Daoy (cell line): Measurements from ENCODE around the gene MAP3K13. TPM values are rescaled to one million over a fixed set of nuclear protein-coding genes. Genes with fewer than 3 reads are reported as not detected.
A peak's percentile ranks its signal among the peaks of the same experiment; 100 is the strongest.

Experiments
- DNase-seq: peaks from one replicate; pipeline ENCODE4 v3.0.0-alpha.2; 2015; ENCODE audit warnings: low read depth
- total RNA-seq: library from RNA; depleted of rRNA; stranded (reverse); fragments of >200 nt; shearing (Covaris generic); gene quantifications from 2 replicates; pipeline ENCODE4 v1.2.3, GENCODE V29; 2014; rRNA removed

MAP3K13 gene
- total RNA-seq, 1 experiment from 2014 or later, result 13.1 TPM

DNA sequence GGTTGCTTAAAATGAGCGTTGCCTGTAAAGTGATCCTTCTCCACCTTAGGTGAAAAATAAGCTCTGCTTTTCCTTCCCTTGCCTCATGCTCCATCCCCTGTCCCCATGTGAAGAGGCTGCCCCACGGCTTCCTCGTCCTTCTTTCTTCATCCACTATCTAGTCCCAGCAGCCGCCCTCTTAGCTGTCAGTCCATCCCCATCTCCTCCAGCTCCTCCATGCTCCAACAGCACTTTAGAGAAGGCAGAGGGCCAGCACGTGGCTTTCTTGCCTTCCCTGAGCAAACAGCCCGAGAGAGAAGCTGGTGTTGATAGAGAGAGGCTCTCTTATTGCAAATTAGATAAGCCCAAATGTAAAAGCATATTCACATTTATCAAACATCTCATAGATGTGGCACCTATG lies 144.9 kb downstream of the MAP3K13 start:
- DNase-seq, result no peak

DNA sequence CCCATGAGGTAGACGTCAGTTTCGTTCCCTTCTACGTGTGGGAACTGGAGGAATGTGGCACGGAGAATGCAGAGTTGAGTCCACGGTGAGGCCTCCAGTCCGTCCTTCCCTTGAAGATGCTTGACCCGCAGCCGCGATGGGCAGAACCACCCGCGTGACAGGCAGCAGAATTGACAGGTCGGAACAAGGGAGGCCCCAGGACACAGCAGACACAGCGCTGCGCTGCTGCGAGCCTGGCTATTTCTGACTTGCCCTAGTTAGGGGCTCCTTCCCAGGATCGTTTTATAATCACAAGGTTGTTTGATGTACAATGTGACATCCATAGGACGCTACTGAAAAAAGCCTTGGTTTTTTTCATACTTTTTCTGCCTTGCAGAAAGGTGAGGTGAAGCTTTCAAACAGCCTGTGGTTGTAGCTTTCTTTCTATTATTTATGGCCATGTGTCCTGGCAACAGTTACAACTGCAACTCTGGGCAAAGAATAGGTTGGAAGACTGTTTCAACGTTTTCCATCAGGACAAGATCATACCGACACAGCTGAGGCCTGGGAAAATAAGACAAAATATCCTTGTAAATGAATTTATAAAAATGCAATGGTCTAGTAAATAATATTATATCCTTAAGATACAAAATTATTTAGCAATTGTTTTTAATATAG lies 145.5 kb downstream of the MAP3K13 start:
- DNase-seq, result no peak

DNA sequence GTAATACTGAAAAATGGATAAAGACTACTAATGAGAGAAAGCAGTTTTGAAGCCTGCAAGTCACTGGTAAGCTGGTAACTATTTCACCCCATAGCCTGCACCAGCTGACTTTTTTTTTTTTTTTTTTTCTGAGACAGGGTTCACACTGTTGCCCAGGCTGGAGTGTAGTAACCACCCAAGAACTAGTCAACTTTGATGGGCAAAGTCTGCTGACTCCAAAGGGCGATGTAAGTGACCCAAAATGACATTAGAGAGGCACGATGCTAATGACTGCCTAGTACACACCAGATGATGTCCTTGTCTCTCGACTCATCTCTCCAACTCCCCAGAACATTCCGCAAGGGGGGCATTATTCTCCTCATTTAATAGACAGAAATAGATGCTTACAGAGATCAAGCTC lies 148.8 kb downstream of the MAP3K13 start:
- DNase-seq, result no peak

DNA sequence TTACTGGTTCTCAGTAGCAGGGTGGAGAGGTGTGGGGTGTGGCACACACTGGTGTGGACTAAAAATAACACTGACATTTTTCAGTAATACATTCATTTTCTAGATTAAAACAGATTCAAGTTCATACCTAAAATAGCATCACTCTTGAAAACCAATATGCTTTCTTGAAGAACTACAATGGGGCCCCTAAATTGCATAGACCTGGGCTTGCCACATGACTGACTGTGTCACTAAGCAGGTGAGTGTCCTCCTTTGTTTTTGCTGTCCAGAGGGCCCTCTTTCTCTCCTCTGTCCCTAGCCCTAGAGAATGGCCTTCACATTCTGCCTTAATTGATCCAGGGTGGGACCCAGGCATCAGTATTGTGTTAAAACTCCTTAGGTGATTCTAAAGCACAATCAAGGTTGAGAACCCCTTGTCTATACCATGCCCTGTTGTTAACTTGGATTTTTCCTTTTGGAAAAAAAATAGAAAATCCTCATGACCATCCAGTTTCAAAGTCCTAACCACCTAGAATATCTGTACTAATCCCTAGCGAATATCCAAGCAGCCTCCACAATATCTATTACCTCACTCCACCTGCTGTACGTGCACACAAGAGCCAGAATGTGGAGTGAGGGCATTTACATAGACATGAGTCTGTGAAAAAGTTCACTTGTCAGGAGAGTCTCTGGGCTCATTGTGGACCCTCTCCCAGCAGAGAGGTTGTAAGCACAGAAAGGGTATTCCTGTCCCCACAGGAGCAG lies 154.6 kb downstream of the MAP3K13 start:
- no peak for DNase-seq

DNA sequence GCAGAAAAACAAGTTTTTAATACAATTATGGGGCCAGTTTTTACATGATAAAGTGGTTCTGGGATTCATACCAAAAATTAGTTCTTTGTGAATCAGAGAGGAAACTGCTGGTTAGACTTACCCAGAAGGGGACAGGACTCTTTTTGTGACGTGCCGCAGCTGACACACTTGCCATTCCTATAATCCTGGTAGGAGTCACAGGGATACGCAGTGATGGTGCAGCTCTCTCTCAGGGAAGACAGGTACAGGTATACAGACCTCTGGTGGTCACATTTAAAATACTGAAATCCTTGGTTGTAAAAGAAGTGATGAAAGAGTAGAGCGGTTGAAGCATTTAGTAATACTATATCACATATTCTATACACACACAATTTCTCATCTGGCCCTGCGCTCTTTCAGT lies 156.1 kb downstream of the MAP3K13 start:
- DNase-seq, result no peak

DNA sequence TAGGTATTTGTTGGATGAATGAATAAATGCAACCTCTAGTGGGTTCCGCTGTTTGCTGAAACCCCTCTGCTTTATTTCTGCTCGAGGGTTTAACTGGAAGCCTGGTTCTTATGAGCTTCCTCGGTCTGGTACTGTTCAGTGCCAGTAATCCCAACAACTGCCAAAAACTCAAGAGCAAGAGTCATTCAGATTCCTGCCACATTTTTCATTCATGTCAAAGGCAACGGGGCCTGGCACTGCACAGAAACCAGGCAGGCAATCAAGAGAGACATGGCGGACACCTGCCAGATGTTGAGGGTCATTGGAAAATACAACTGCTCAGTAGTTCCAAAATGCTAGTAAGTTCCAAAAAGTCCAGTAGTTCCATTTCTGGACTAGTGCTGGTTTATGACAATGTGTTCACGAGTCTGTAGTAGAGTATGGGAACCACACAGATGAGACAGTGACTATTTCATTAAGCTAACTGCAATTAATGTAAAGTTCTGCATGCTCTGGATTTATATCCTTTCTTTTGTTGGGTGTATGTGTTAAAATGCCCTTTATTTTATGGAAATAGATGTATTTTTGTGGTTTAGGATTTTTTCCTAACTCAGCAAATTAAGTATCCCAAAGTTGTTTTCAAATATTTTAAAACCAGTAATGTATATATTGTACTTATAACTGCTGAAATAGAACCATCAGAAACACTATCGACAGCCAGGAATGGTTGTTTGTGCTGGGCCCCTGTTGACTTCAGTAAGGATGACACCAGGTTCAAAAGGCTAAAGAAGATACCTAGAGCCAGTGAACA lies 158.6 kb downstream of the MAP3K13 start:
- no peak for DNase-seq

DNA sequence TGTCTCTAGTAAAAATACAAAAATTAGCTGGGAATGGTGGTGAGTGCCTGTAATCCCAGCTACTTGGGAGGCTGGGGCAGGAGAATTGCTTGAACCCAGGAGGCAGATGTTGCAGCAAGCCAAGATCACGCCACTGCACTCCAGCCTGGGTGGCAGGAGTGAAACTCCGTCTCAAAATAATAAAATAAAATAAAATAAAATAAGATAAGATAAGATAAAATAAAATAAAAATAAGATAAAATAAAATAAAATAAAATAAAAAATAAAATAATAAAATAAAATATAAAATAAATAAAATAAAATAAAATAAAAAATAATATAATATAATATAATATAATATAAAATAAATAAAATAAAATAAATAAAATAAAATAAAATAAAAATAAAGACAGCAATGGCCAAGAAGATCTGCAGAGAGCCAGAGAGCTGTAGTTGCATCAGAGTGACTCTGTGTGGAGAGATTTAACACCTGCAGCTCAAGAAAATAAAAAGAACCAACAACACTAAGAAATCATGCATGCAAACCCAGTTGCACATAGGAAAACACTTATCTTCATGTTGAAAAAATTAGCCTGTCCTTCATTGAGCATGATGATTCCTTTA lies 163.5 kb downstream of the MAP3K13 start:
- DNase-seq, result no peak

DNA sequence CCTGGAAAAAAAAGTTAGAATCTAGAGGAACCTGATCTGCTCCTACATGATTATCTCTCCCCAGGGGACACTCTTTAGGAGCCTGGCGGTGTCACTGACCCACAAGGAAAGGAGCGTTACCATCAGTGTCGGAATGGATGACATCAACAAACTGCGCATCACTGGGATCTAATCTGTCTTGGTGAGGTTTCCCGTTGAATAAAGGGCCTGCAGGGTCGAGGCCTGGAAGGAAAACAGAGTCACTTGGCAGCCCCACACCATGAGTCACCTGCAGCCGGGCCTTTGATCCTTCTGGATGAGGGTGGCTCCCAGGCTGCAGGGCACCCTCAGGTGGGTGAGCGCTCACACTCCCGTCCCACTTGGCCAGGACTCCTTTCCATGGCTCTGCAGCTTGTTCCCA lies 164.4 kb downstream of the MAP3K13 start:
- DNase-seq, result peak; percentile 56

DNA sequence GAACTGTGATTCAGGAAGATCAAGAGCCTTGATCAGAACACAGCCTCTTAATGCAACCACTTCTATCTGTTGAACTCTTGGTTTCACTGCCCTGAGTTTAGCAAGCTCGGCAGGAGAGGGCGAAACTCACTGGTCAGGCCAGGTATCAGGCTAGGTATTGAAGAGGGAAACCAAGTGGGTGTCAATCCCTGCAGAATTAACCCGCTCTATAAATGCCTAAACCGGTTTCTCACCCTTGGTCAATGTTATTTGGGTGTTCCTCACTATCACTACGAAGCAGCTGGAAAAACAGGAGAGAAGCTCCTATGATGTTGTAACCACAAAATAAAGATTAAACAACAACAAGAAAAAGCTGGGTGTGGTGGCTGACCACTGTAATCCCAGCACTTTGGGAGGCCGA lies 165.6 kb downstream of the MAP3K13 start:
- no peak for DNase-seq

DNA sequence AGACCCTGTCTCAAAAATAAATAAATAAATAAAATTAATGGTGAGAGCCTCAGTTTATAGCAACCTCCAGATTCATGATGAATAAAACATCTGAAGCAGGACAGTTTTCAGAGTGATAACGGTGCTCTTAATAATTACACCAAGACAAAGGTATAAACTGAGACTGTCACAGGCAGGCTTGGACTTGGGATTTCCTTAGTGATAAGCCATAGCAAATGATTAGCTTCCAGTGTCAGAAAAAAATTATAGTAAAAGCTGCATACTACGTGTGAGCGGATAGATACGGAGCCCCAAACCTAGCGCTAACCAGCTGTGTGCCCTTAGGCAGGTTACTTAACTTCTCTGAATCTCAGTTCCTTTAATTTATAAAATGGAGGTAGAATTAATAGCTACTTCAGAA lies 167.9 kb downstream of the MAP3K13 start:
- DNase-seq, result no peak

DNA sequence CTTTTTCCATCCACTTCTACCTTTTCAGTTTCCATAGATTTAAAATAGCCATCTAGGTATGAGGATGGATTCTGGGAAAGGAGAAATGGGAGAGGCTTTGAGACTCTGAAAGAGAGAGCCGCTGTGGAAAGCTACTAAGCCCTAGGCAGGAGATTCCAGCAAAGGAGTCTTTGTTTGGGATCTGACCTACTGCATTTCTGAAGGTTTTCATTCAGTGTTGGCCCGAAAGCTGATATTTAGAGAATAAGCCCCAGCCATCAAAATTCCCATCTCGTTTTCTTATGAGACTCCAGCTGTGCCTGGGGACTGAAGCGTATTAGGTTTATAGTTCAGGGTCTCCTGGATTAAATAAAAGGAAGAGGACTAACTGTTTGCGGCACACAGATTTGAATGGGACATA lies 170.0 kb downstream of the MAP3K13 start:
- no peak for DNase-seq

DNA sequence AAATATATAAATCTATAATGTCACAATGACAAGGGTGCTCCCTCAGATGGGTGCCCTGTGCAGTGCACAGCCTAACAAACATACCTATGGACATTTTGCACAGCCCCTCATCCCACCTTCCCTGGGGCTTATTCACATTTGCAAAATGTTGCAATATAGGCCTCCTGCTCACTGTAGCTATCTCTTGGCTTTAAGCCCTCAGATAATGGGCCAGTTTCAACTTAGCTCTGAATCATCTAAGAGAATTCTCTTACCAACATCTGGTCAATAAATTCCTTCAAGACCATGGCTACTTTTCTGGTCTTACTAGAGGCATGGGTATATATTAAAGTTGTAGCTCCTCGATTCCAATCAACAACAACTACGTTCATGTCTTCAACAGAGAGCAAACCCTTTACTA lies 171.6 kb downstream of the MAP3K13 start:
- DNase-seq, result no peak

DNA sequence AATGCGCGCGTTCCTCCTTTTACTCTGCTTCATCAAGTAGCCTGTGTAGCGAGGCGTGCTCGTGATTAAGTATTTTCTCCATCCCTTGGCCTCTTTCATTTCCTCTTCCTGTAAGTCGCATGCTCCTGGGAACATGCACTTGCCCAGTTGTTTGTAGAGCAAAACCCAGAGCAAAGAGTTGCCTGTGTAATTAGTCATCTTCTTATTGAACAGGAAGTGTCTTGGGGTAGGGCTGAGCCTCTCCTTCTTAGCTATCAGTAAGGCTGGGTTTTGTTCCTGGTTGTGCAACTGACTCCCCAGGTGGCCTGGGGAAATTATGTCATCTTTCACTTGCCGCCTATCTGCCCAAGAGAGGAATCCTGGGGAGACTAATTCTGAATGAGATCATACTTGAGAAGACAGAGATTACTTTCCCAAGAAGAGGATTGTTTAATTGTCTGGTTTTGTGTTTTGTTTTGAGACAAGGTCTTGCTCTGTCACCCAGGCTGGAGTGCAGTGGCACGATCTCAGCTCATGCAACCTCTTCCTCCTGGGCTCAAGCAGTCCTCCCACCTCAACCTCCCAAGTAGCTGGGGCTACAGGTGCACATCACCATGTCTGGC lies 174.5 kb downstream of the MAP3K13 start:
- peak; percentile 95 for DNase-seq

Other genes starting within 250 kb of the MAP3K13 start
- 3.6 and 4.7 TPM in 2 replicates for gene C3orf70, start 210.1 kb upstream of the MAP3K13 start, total RNA-seq
- gene EHHADH, start 109.1 kb upstream of the MAP3K13 start, total RNA-seq, result 7.4 and 8.6 TPM in 2 replicates
- 15.4 and 20.5 TPM in 2 replicates for gene TMEM41A, start 135.9 kb downstream of the MAP3K13 start, total RNA-seq
- gene LIPH, start 189.5 kb downstream of the MAP3K13 start, total RNA-seq, result 0.63 TPM in 1 of 2 replicates, not detected in the other
- gene SENP2, start 223.2 kb downstream of the MAP3K13 start, total RNA-seq, result 33.1 and 35.0 TPM in 2 replicates